WTC11 (cell line): Measurements from ENCODE around the gene SEZ6. TPM values are rescaled to one million over a fixed set of nuclear protein-coding genes. Genes with fewer than 3 reads are reported as not detected.

Experiments used
- ATAC-seq: fragments of 200-7000 bp; cut with Tn5 transposase; 2 replicates; pipeline ENCODE4 v1.10.0; 2021; ENCODE audit warnings: mild to moderate bottlenecking, moderate library complexity
- CTCF ChIA-PET: fragments of 300-600 bp; sonication (Branson Sonifier 250); formaldehyde crosslinking; loops from one replicate; lab custom pipeline; 2021; ENCODE audit warnings: antibody characterized with exemption; lab: Charles Lee
- POLR2A ChIA-PET: fragments of 350-600 bp; sonication (Branson Sonifier 250); formaldehyde crosslinking; loops from one replicate; lab custom pipeline; 2021; ENCODE audit warnings: antibody characterized with exemption; lab: Charles Lee
- DNase-seq: peaks from one replicate; pipeline ENCODE4 v3.0.0; 2021; ENCODE audit warnings: low spot score
- H3K27ac Mint-ChIP-seq: 2 replicates; pipeline ENCODE4 v1.8.0; 2021; ENCODE audit warnings: mixed read lengths
- H3K27me3 Mint-ChIP-seq: 2 replicates; pipeline ENCODE4 v1.8.0; 2021; ENCODE audit warnings: low read depth, mild to moderate bottlenecking, moderate library complexity, mixed read lengths
- H3K36me3 Mint-ChIP-seq: 2 replicates; pipeline ENCODE4 v1.8.0; 2021; ENCODE audit warnings: mixed read lengths
- H3K4me1 Mint-ChIP-seq: 2 replicates; pipeline ENCODE4 v1.8.0; 2022; ENCODE audit warnings: mixed read lengths
- H3K4me3 Mint-ChIP-seq: 2 replicates; pipeline ENCODE4 v1.8.0; 2021; ENCODE audit warnings: mild to moderate bottlenecking, moderate library complexity, mixed read lengths
- H3K9me3 Mint-ChIP-seq: 2 replicates; pipeline ENCODE4 v1.8.0; 2021; ENCODE audit warnings: mixed read lengths
- CREB1 ChIP-seq: sonication (generic); formaldehyde crosslinking; IDR thresholded peaks from 2 replicates; pipeline ENCODE4 v1.8.0; 2023; ENCODE audit warnings: mild to moderate bottlenecking, missing genetic modification reagents
- FOXK1 ChIP-seq: sonication (generic); formaldehyde crosslinking; IDR thresholded peaks from 2 replicates; pipeline ENCODE4 v1.8.0; 2022; ENCODE audit warnings: mild to moderate bottlenecking, moderate library complexity, missing genetic modification reagents
- HMGA2 ChIP-seq: fragments of 250-450 bp; sonication (Bioruptor Pico); IDR thresholded peaks from 2 replicates; pipeline ENCODE4 v1.4.0; 2021; ENCODE audit warnings: mild to moderate bottlenecking, moderate library complexity
- JAZF1 ChIP-seq: fragments of 250-450 bp; sonication (Bioruptor Pico); IDR thresholded peaks from 2 replicates; pipeline ENCODE4 v1.9.0; 2021; ENCODE audit warnings: moderate library complexity, mild to moderate bottlenecking, inconsistent platforms
- KAT7 ChIP-seq: sonication (generic); formaldehyde crosslinking; IDR thresholded peaks from 2 replicates; pipeline ENCODE4 v1.8.1; 2023; ENCODE audit warnings: missing genetic modification reagents, mild to moderate bottlenecking, borderline replicate concordance
- MYBL2 ChIP-seq: sonication (generic); formaldehyde crosslinking; IDR thresholded peaks from 2 replicates; pipeline ENCODE4 v1.8.1; 2023; ENCODE audit warnings: mild to moderate bottlenecking, moderate library complexity, missing genetic modification reagents
- NFATC4 ChIP-seq: fragments of 250-450 bp; sonication (Bioruptor Pico); IDR thresholded peaks from 2 replicates; pipeline ENCODE4 v1.9.0; 2021; ENCODE audit warnings: mild to moderate bottlenecking
- NFYB ChIP-seq: sonication (generic); formaldehyde crosslinking; conservative IDR thresholded peaks from 2 replicates; pipeline ENCODE4 v1.8.0; 2022; ENCODE audit warnings: low read depth, missing genetic modification reagents
- NR3C1 ChIP-seq: sonication (generic); formaldehyde crosslinking; conservative IDR thresholded peaks from 2 replicates; pipeline ENCODE4 v1.8.1; 2023; ENCODE audit warnings: low read depth, mild to moderate bottlenecking, missing genetic modification reagents
- OVOL2 ChIP-seq: fragments of 250-450 bp; sonication (Bioruptor Pico); IDR thresholded peaks from 2 replicates; pipeline ENCODE4 v1.9.0; 2021; ENCODE audit warnings: mild to moderate bottlenecking, borderline replicate concordance
- PRRX2 ChIP-seq: fragments of 250-450 bp; sonication (Bioruptor Pico); IDR thresholded peaks from 2 replicates; pipeline ENCODE4 v1.8.0; 2021; ENCODE audit warnings: mild to moderate bottlenecking
- RELA ChIP-seq: sonication (generic); formaldehyde crosslinking; IDR thresholded peaks from 2 replicates; pipeline ENCODE4 v1.8.1; 2022; ENCODE audit warnings: missing genetic modification reagents, mild to moderate bottlenecking, borderline replicate concordance
- SMAD3 ChIP-seq: sonication (generic); formaldehyde crosslinking; IDR thresholded peaks from 2 replicates; pipeline ENCODE4 v1.8.0; 2022; ENCODE audit warnings: missing genetic modification reagents, mild to moderate bottlenecking, borderline replicate concordance
- TEAD4 ChIP-seq: sonication (generic); formaldehyde crosslinking; IDR thresholded peaks from 2 replicates; pipeline ENCODE4 v1.8.0; 2022; ENCODE audit warnings: mild to moderate bottlenecking, missing genetic modification reagents
- ZNF219 ChIP-seq: sonication (generic); formaldehyde crosslinking; IDR thresholded peaks from 2 replicates; pipeline ENCODE4 v1.8.0; 2023; ENCODE audit warnings: missing genetic modification reagents, mild to moderate bottlenecking, borderline replicate concordance
- ZNF263 ChIP-seq: sonication (generic); formaldehyde crosslinking; IDR thresholded peaks from 2 replicates; pipeline ENCODE4 v1.8.1; 2022; ENCODE audit warnings: low read depth, mild to moderate bottlenecking, moderate library complexity, missing genetic modification reagents
- ZNF671 ChIP-seq: fragments of 250-450 bp; sonication (Bioruptor Pico); IDR thresholded peaks from 2 replicates; pipeline ENCODE4 v1.8.0; 2021; ENCODE audit warnings: mild to moderate bottlenecking
- total RNA-seq: library from RNA; stranded (reverse); gene quantifications from 3 replicates; pipeline ENCODE4 v1.2.3, GENCODE V29; 2021
- TF ChIP-seq, protein P1 (sequence below): sonication (generic); formaldehyde crosslinking; IDR thresholded peaks from 2 replicates; pipeline ENCODE4 v1.8.1; 2022; ENCODE audit warnings: mild to moderate bottlenecking, moderate library complexity, missing genetic modification reagents
- TF ChIP-seq, protein P2 (sequence below): sonication (generic); formaldehyde crosslinking; IDR thresholded peaks from 2 replicates; pipeline ENCODE4 v1.8.0; 2023; ENCODE audit warnings: mild to moderate bottlenecking, missing genetic modification reagents
- TF ChIP-seq, protein P3 (sequence below): sonication (generic); formaldehyde crosslinking; IDR thresholded peaks from 2 replicates; pipeline ENCODE4 v1.8.1; 2022; ENCODE audit warnings: low read depth, missing genetic modification reagents, borderline replicate concordance
- TF ChIP-seq, protein P4 (sequence below): sonication (generic); formaldehyde crosslinking; IDR thresholded peaks from 2 replicates; pipeline ENCODE4 v1.8.0; 2023; ENCODE audit warnings: missing genetic modification reagents
- TF ChIP-seq, protein P5 (sequence below): fragments of 250-450 bp; sonication (Bioruptor Pico); IDR thresholded peaks from 2 replicates; pipeline ENCODE4 v1.9.0; 2021; ENCODE audit warnings: moderate library complexity, mild to moderate bottlenecking, inconsistent platforms, borderline replicate concordance
- TF ChIP-seq, protein P6 (sequence below): sonication (generic); formaldehyde crosslinking; IDR thresholded peaks from 2 replicates; pipeline ENCODE4 v1.8.0; 2022; ENCODE audit warnings: mild to moderate bottlenecking, missing genetic modification reagents
- TF ChIP-seq, protein P7 (sequence below): sonication (generic); formaldehyde crosslinking; IDR thresholded peaks from 2 replicates; pipeline ENCODE4 v1.8.1; 2022; ENCODE audit warnings: mild to moderate bottlenecking, missing genetic modification reagents, moderate library complexity, borderline replicate concordance
- TF ChIP-seq, protein P8 (sequence below): fragments of 250-450 bp; sonication (Bioruptor Pico); conservative IDR thresholded peaks from 2 replicates; pipeline ENCODE4 v1.9.0; 2021; ENCODE audit warnings: mild to moderate bottlenecking

The SEZ6 gene
- total RNA-seq, 1 experiment from 2014 or later = 3.0 TPM

DNA sequence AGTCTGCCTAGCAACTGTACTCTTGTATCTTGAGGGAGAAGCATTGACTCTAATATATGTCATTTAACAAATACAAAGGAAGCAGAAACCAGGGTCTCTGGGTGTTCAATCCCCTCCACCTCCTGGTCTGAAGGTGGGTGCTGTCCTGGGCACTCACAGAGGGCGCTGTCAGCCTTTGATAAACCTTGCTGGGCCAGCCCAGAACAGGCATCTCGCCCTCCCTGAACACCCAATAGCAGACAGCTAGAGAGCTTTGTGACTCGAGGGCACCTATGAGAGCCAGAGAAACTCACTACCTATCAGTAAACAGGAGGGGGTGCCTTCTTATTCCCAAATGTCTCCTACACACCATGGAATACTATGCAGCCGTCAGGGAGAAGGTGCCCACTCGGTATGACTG is 30.8 kb upstream of the SEZ6 start:
- ChIA-PET POLR2A (no interaction called here), CTCF (interaction anchor here (0.6 to 5.5 kb wide), 9 partner anchors 13 to 80 kb away, joined by 3 to 42 read pairs (median 7); no protein-coding TSS in a partner anchor)
- H3K4me1 Mint-ChIP-seq = peaks cover 38% of the 10 kb centered on the region
- peaks cover 19% of the 10 kb centered on the region for H3K36me3 Mint-ChIP-seq
- peaks cover 21% of the 10 kb centered on the region for H3K9me3 Mint-ChIP-seq
- peaks cover 20% of the 10 kb centered on the region for H3K27me3 Mint-ChIP-seq
- no peak for TF ChIP-seq ZNF263 (CRISPR knock-in tag)
- no peak for TF ChIP-seq NR3C1 (CRISPR knock-in tag)
- TF ChIP-seq ZNF219 (CRISPR knock-in tag) = no peak
- TF ChIP-seq PRRX2 = no peak
- no peak for TF ChIP-seq TEAD4 (CRISPR knock-in tag)
- TF ChIP-seq, protein P1, sequence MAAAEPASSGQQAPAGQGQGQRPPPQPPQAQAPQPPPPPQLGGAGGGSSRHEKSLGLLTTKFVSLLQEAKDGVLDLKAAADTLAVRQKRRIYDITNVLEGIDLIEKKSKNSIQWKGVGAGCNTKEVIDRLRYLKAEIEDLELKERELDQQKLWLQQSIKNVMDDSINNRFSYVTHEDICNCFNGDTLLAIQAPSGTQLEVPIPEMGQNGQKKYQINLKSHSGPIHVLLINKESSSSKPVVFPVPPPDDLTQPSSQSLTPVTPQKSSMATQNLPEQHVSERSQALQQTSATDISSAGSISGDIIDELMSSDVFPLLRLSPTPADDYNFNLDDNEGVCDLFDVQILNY (CRISPR knock-in tag) = no peak
- TF ChIP-seq, protein P2, sequence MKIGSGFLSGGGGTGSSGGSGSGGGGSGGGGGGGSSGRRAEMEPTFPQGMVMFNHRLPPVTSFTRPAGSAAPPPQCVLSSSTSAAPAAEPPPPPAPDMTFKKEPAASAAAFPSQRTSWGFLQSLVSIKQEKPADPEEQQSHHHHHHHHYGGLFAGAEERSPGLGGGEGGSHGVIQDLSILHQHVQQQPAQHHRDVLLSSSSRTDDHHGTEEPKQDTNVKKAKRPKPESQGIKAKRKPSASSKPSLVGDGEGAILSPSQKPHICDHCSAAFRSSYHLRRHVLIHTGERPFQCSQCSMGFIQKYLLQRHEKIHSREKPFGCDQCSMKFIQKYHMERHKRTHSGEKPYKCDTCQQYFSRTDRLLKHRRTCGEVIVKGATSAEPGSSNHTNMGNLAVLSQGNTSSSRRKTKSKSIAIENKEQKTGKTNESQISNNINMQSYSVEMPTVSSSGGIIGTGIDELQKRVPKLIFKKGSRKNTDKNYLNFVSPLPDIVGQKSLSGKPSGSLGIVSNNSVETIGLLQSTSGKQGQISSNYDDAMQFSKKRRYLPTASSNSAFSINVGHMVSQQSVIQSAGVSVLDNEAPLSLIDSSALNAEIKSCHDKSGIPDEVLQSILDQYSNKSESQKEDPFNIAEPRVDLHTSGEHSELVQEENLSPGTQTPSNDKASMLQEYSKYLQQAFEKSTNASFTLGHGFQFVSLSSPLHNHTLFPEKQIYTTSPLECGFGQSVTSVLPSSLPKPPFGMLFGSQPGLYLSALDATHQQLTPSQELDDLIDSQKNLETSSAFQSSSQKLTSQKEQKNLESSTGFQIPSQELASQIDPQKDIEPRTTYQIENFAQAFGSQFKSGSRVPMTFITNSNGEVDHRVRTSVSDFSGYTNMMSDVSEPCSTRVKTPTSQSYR (CRISPR knock-in tag) = no peak
- TF ChIP-seq, protein P3, sequence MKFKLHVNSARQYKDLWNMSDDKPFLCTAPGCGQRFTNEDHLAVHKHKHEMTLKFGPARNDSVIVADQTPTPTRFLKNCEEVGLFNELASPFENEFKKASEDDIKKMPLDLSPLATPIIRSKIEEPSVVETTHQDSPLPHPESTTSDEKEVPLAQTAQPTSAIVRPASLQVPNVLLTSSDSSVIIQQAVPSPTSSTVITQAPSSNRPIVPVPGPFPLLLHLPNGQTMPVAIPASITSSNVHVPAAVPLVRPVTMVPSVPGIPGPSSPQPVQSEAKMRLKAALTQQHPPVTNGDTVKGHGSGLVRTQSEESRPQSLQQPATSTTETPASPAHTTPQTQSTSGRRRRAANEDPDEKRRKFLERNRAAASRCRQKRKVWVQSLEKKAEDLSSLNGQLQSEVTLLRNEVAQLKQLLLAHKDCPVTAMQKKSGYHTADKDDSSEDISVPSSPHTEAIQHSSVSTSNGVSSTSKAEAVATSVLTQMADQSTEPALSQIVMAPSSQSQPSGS (CRISPR knock-in tag) = no peak
- TF ChIP-seq NFYB (CRISPR knock-in tag) = no peak
- TF ChIP-seq, protein P4, sequence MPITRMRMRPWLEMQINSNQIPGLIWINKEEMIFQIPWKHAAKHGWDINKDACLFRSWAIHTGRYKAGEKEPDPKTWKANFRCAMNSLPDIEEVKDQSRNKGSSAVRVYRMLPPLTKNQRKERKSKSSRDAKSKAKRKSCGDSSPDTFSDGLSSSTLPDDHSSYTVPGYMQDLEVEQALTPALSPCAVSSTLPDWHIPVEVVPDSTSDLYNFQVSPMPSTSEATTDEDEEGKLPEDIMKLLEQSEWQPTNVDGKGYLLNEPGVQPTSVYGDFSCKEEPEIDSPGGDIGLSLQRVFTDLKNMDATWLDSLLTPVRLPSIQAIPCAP (CRISPR knock-in tag) = no peak
- no peak for TF ChIP-seq ZNF671 (CRISPR knock-in tag)
- TF ChIP-seq, protein P5, sequence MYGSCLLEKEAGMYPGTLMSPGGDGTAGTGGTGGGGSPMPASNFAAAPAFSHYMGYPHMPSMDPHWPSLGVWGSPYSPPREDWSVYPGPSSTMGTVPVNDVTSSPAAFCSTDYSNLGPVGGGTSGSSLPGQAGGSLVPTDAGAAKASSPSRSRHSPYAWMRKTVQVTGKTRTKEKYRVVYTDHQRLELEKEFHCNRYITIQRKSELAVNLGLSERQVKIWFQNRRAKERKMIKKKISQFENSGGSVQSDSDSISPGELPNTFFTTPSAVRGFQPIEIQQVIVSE (CRISPR knock-in tag) = no peak
- TF ChIP-seq CREB1 = no peak
- TF ChIP-seq, protein P6, sequence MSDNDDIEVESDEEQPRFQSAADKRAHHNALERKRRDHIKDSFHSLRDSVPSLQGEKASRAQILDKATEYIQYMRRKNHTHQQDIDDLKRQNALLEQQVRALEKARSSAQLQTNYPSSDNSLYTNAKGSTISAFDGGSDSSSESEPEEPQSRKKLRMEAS (CRISPR knock-in tag) = no peak
- TF ChIP-seq OVOL2 = no peak
- TF ChIP-seq FOXK1 (CRISPR knock-in tag) = no peak
- no peak for TF ChIP-seq MYBL2 (CRISPR knock-in tag)
- H3K27ac Mint-ChIP-seq = peak overlapping the region; percentile 64; the same call in 1 of the 2 replicates
- ATAC-seq (0 out of 2 replicates have a peak, but pooled peaks have one; percentile 6), DNase-seq (no peak)
- H3K4me3 Mint-ChIP-seq = no peak overlapping the region

DNA sequence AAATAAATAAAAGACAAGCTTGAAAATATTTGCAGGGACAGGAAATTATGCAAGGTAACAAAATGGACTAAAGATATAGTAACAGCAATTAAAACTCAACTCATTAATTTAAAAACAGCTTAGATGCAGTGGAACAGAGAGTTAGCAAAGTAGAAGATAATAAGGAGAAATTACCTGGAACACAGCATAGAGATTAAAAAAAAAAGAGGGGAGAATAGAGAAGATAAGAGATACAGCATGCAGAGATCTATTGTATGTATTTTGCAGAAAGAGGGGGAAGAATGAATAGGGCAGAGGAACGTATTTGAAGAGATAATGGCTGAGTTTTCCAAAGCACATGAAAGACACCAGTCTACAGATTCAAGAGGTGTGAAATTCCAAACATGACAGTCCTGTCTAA is 28.7 kb upstream of the SEZ6 start:
- no peak overlapping the region for H3K4me3 Mint-ChIP-seq
- DNase-seq (no peak), ATAC-seq (no peak)
- H3K27ac Mint-ChIP-seq = no peak overlapping the region
- ChIA-PET POLR2A (no interaction called here), CTCF (interaction anchor here (5.5 kb wide), 1 partner anchor 78 kb away, joined by 22 read pairs; no protein-coding TSS in a partner anchor)
- H3K9me3 Mint-ChIP-seq = peaks cover 21% of the 10 kb centered on the region
- H3K4me1 Mint-ChIP-seq = peaks cover 27% of the 10 kb centered on the region
- H3K27me3 Mint-ChIP-seq = peaks cover 25% of the 10 kb centered on the region
- peaks cover 19% of the 10 kb centered on the region for H3K36me3 Mint-ChIP-seq
- no peak for TF ChIP-seq OVOL2
- TF ChIP-seq SMAD3 (CRISPR knock-in tag) = no peak
- TF ChIP-seq, protein P1 (CRISPR knock-in tag) = no peak
- no peak for TF ChIP-seq FOXK1 (CRISPR knock-in tag)
- TF ChIP-seq NFATC4 = no peak
- TF ChIP-seq KAT7 = no peak
- TF ChIP-seq, protein P7, sequence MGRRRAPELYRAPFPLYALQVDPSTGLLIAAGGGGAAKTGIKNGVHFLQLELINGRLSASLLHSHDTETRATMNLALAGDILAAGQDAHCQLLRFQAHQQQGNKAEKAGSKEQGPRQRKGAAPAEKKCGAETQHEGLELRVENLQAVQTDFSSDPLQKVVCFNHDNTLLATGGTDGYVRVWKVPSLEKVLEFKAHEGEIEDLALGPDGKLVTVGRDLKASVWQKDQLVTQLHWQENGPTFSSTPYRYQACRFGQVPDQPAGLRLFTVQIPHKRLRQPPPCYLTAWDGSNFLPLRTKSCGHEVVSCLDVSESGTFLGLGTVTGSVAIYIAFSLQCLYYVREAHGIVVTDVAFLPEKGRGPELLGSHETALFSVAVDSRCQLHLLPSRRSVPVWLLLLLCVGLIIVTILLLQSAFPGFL = no peak
- TF ChIP-seq, protein P8, sequence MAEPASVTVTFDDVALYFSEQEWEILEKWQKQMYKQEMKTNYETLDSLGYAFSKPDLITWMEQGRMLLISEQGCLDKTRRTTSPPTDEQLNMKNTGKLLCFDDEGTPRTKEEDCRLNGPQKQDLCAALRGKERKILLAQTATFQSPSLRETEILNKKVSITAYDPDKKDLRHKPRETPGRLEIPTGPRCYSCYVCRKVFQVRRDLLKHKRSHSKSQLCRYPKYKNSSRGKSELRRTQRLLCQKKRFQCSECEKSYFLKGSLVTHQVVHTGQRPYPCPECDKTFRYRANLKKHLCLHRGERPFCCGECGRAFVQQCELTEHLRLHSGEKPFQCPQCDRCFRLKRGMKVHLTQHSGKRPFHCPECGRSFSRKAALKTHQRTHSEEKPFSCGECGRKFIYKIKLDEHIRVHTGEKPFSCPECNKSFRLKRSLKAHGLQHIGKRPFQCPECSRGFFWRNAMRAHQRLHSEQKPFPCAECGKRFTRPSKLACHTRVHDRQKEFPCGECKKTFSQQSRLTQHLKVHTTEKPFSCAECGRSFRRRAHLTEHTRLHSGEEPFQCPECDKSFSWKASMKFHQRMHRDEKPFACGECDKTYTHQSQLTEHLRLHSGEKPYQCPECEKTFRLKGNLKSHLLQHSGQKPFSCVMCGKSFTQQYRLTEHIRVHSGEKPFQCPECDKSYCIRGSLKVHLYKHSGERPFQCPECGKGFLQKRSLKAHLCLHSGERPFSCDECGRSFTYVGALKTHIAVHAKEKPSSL (CRISPR knock-in tag) = no peak
- TF ChIP-seq JAZF1 (CRISPR knock-in tag) = no peak
- no peak for TF ChIP-seq RELA
- TF ChIP-seq CREB1 = no peak
- no peak for TF ChIP-seq HMGA2 (CRISPR knock-in tag)
